ENCODE data around the gene PPFIBP1. TPM values are rescaled to one million over a fixed set of nuclear protein-coding genes. Genes with fewer than 3 reads are reported as not detected.

PPFIBP1 gene
- polyA plus RNA-seq, 1 of the 3 experiments (the other 2 are of a cell fraction) = 55.0 TPM

GRCh38 chr12:27477049-27477448, 47.0 kb upstream of the PPFIBP1 start:
- Histone ChIP-seq H4K20me1 (ENCODE audit: insufficient read depth) (no peaks in the 10 kb centered on the region), H3K9ac (no peak overlapping the region), H3F3A (replicated peaks; ENCODE audit: insufficient read depth) (peaks cover 9% of the 10 kb centered on the region), H3K4me1 (ENCODE audit: control insufficient read depth in 1 of 2, insufficient read depth in 2 of 2, low read depth in 1 of 2, low read length in 1 of 2) (peaks cover 0 to 3% of the 10 kb centered on the region in 2 experiments; a peak in 2 of 4 replicates), H3K36me3 (replicated peaks in 1 of 2; ENCODE audit: control insufficient read depth in 1 of 2, insufficient read depth in 2 of 2, low read length in 1 of 2) (peaks cover 0 to 7% of the 10 kb centered on the region in 2 experiments), H3K79me2 (ENCODE audit: insufficient read depth) (no peaks in the 10 kb centered on the region), H2AFZ (ENCODE audit: low read depth) (no peak overlapping the region), H3K27me3 (ENCODE audit: insufficient read depth) (no peaks in the 10 kb centered on the region), H3K9me2 (no peaks in the 10 kb centered on the region), H3K9me3 (peaks cover 15% of the 10 kb centered on the region; the same call in 1 of the 2 replicates), H3K27ac (ENCODE audit: low read depth in 2 of 2, low read length in 1 of 2) (no peak overlapping the region), H3K4me2 (no peak overlapping the region), H3K4me3 (ENCODE audit: low read depth in 2 of 2, low read length in 1 of 2) (no peak overlapping the region)
- TF ChIP-seq PBX3 (IDR thresholded peaks at IDR 0.05) = no peak
- TF ChIP-seq MEF2A (IDR thresholded peaks at IDR 0.05; ENCODE audit: borderline replicate concordance, low read depth) = no peak
- no peak for TF ChIP-seq FOSL2 (IDR thresholded peaks at IDR 0.05; ENCODE audit: borderline replicate concordance, low read depth)
- no peak for TF ChIP-seq RCOR1 (IDR thresholded peaks at IDR 0.05; ENCODE audit: low read length)
- no peak for TF ChIP-seq USF2 (IDR thresholded peaks at IDR 0.05; ENCODE audit: borderline replicate concordance, low read depth, low read length)
- TF ChIP-seq YY1 (IDR thresholded peaks at IDR 0.05; ENCODE audit: low read depth) = no peak
- TF ChIP-seq FOXJ3 (CRISPR knock-in tag; IDR thresholded peaks at IDR 0.05) = no peak
- TF ChIP-seq TAF1 (IDR thresholded peaks at IDR 0.05; ENCODE audit: borderline replicate concordance, low read depth, low read length) = no peak
- TF ChIP-seq SMC3 (IDR thresholded peaks at IDR 0.05; ENCODE audit: low read depth, low read length) = no peak
- TF ChIP-seq RAD21 (IDR thresholded peaks at IDR 0.05; ENCODE audit: low read length) = no peak
- no peak for TF ChIP-seq ELF1 (IDR thresholded peaks at IDR 0.05)
- no peak for TF ChIP-seq FOXM1 (IDR thresholded peaks at IDR 0.05; ENCODE audit: low read depth)
- no peak for TF ChIP-seq CTCF (IDR thresholded peaks at IDR 0.05)
- no peak for TF ChIP-seq CHD2 (IDR thresholded peaks at IDR 0.05; ENCODE audit: low read length, partially characterized antibody)
- TF ChIP-seq POLR2AphosphoS5 (IDR thresholded peaks at IDR 0.05; ENCODE audit: low read depth, low read length) = no peak
- TF ChIP-seq RXRA (IDR thresholded peaks at IDR 0.05; ENCODE audit: borderline replicate concordance, low read depth) = no peak
- no peak for TF ChIP-seq TCF12 (IDR thresholded peaks at IDR 0.05)
- TF ChIP-seq GABPA (IDR thresholded peaks at IDR 0.05; ENCODE audit: low read depth) = no peak
- CTCF ChIA-PET = no interaction called here
- POLR2A ChIA-PET = no interaction called here
- DNase-seq = no peak

All from SK-N-SH (cell line).